ENCODE data around the gene CLEC4M.

DNA sequence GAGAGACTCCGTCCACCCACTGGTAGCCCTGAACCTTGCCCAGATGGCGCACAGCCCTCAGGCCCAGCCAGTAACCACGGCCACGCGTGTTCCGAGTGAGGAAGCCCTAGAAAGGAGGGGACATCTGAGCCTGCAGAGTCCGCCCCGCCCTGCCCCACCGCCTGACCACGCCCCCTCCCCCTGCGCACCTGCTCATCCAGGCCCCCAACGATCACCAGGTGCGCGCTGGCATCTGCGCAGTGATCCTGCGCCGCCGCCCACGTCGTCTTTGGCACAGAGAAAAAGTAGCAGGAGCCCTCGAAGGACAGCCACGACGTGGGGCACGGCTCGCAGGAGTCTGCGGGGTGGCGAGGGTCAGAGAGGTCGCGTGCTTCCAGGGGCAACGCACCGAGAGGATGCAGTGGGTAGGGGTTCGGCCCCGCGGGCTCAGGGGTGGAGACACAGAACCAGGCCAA, 33.2 kb upstream of the CLEC4M start:
- no peak for TF ChIP-seq POLR2A (IDR thresholded peaks at IDR 0.05)
- TF ChIP-seq, protein P1, sequence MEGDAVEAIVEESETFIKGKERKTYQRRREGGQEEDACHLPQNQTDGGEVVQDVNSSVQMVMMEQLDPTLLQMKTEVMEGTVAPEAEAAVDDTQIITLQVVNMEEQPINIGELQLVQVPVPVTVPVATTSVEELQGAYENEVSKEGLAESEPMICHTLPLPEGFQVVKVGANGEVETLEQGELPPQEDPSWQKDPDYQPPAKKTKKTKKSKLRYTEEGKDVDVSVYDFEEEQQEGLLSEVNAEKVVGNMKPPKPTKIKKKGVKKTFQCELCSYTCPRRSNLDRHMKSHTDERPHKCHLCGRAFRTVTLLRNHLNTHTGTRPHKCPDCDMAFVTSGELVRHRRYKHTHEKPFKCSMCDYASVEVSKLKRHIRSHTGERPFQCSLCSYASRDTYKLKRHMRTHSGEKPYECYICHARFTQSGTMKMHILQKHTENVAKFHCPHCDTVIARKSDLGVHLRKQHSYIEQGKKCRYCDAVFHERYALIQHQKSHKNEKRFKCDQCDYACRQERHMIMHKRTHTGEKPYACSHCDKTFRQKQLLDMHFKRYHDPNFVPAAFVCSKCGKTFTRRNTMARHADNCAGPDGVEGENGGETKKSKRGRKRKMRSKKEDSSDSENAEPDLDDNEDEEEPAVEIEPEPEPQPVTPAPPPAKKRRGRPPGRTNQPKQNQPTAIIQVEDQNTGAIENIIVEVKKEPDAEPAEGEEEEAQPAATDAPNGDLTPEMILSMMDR (IDR thresholded peaks at IDR 0.05), result no peak

Measured in breast epithelium (tissue), 3 donors.